Stimulated activated CD4-positive, alpha-beta T cell treated with anti-CD3 and anti-CD28 coated beads, TNF-alpha, amount 100 ng/mL, for 1 hour (primary cell): ENCODE data around the gene ABHD12.

Experiments
- DNase-seq, 3 donors: peaks; one replicate each; pipeline ENCODE4 v3.0.0-alpha.2; 2020; ENCODE audit warnings: low read depth in 3 of 3, low spot score in 1 of 3

Gene ABHD12

GRCh38 chr20:25291432-25292133 is 99.1 kb downstream of the ABHD12 start:
- no peak for DNase-seq

- DNase-seq, result no peak
These were observed 99.8 kb downstream of the ABHD12 start for GRCh38 chr20:25290646-25291431.

GRCh38 chr20:25289886-25290597 is 100.6 kb downstream of the ABHD12 start:
- DNase-seq, result no peak

GRCh38 chr20:25288291-25289181 is 102.1 kb downstream of the ABHD12 start:
- DNase-seq, result no peak

GRCh38 chr20:25287631-25288290 is 102.9 kb downstream of the ABHD12 start:
- DNase-seq, result no peak

GRCh38 chr20:25286917-25287316 is 103.7 kb downstream of the ABHD12 start:
- DNase-seq, result no peak

- no peak for DNase-seq
These were observed 104.5 kb downstream of the ABHD12 start for GRCh38 chr20:25285856-25286798.

- no peak for DNase-seq
These were observed 105.5 kb downstream of the ABHD12 start for GRCh38 chr20:25285091-25285647.

- DNase-seq, result no peak
These were observed 106.5 kb downstream of the ABHD12 start for GRCh38 chr20:25284131-25284601.

- DNase-seq, result no peak
These were observed 107.2 kb downstream of the ABHD12 start for GRCh38 chr20:25283221-25283951.

GRCh38 chr20:25282796-25283195 is 107.8 kb downstream of the ABHD12 start:
- DNase-seq, result no peak

GRCh38 chr20:25282034-25282781 is 108.4 kb downstream of the ABHD12 start:
- DNase-seq, result no peak

- DNase-seq, result no peak
These were observed 109.1 kb downstream of the ABHD12 start for GRCh38 chr20:25281541-25281991.

- DNase-seq, result no peak
These were observed 109.8 kb downstream of the ABHD12 start for GRCh38 chr20:25280574-25281535.

- no peak for DNase-seq
These were observed 110.5 kb downstream of the ABHD12 start for GRCh38 chr20:25280051-25280573.

- no peak for DNase-seq
These were observed 111.2 kb downstream of the ABHD12 start for GRCh38 chr20:25279403-25279802.
